Head of caudate nucleus (tissue), 42 donors: Measurements from ENCODE around the gene CMKLR1.
A peak's percentile ranks its signal among the peaks of the same experiment; 100 is the strongest.

Experiments
- DNase-seq, 42 donors: peaks; one replicate each; pipeline versions ENCODE4 v3.0.0 to v3.0.0-alpha.2; 2020 to 2021; ENCODE audit warnings: mixed read lengths in 7 of 42
- intact Hi-C: fragments of 100-400 bp; cut with DNase I; formaldehyde crosslinking; loops from one replicate; pipeline ENCODE4 v1.15.0; 2022

Gene CMKLR1

DNA sequence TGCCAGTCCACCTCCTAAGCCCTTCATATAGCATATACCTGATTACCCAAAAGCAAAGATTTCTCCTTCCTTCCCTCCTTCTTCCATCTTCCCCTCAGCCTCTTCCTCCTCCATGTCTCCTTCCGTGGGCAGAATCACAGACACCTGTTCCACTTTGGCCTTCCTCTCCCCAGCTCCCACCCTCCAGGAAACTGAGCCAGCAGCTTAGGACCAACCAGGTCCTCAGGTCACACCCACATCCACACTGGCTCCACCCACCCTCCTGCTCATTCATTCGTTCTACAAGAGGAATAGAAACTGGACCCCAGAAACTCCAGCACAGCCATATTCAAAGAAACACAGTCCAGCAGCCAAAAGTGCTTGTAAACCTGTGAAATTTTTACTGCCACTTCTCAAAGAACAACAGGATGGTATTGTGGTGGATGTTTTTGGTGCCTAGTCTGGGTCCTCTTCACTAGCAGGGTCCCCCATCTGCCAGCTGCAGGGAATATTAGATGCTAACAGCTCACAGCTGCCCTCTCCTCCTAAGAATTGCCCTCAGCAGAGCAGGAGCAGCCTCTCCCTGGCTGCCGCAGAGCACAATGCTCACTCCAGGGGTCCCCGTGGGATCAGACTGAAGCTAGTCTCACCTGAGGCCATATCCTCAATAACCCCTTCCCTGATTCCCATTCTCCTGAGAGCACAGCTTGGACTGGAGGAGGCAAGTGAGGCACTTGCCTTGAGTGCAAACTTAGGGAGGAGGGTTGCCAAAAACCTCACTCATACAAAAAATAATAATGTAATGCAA lies 18.4 kb downstream of the CMKLR1 start:
- no peak for DNase-seq
- intact Hi-C loops: no loop called here

DNA sequence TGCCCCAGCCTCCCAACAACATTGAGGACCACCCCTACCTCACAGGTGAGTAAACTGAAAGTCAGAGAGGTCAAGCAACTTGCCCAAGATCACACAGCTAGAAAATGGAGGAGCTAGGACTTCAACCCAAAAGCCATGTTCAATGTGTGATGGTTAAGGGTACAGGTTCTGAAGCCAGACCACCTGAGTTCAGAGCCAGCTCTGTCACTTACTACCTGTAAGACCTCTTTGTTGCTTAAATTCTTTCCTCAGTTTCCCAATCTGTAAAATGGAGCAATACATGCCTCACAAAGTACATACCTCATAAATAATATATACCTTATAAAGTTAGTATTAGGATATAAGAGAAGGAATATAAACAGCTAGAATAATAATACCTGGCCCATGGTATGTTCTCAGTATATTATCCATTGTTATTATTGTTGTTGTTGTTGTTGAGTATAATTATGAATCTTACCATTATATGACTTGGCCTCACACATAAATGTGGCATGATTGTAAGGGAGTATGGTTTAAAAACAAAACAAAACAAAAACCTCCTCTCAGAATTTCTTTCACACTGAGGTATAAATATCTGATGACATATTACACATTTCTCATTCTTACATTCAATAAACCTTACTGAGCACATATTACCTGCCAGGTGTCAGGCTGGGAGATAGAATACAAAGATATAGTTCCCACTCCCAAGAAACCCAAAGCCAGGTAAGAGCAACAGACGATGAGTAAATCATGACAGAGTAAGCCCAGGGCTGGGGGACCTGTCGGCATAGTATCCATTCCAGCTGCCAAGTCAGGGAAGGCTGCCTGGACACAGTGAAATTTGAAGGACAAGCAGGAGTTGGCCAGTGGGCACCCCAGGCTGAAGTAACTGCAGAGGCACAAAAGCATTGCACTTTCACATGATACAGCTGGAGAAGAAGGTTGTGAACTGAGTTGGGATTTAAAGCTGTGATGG lies 19.6 kb downstream of the CMKLR1 start:
- no peak for DNase-seq
- intact Hi-C loops: no loop called here

- intact Hi-C loops: no loop called here
These were observed 20.4 kb downstream of the CMKLR1 start for GRCh38 chr12:108318472-108319275.

DNA sequence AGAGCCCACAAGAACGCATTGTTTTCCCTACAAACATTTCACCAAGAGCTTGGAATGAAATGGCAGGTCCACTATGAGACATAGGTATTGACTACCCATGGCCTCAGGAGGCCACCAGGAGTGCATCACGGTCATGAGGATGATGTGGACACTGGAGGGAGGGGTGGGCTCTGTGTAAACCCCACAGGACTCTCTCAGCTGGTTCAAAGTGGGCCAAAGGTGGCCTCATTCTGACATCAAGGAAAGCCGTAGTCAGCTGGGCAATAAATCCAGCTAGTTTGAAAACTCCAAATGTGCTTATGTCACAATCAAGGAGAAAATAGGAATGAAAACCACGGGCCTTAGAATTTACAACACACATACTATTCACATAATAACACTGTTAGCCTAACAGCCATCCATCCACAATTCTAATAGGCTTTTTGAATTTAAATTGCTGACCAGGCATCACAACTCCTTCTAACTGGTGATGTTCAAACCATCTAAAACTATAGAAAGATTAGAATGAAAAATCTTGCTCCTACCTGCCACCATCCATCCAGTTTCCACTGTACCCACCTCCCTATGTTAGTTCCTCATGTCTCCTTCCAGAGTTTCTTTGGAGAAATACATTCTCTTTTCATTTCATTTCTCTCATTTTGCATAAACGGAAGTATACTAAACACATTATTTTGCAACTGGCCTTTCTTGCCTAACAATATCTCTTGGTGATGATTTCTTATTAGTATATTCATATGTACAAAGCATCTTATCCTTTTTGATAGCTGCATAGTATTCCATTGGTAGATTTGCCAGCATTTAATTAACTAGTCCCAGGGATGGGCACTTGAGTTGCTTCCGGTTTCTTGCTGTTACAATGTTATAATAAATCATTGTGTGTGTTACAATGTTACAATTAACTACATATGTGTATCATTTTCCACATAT lies 21.5 kb downstream of the CMKLR1 start:
- intact Hi-C loops: no loop called here
- DNase-seq: no peak

More at GRCh38 chr12:108318472-108319275, 20.4 kb downstream of the CMKLR1 start:
- no peak for DNase-seq

DNA sequence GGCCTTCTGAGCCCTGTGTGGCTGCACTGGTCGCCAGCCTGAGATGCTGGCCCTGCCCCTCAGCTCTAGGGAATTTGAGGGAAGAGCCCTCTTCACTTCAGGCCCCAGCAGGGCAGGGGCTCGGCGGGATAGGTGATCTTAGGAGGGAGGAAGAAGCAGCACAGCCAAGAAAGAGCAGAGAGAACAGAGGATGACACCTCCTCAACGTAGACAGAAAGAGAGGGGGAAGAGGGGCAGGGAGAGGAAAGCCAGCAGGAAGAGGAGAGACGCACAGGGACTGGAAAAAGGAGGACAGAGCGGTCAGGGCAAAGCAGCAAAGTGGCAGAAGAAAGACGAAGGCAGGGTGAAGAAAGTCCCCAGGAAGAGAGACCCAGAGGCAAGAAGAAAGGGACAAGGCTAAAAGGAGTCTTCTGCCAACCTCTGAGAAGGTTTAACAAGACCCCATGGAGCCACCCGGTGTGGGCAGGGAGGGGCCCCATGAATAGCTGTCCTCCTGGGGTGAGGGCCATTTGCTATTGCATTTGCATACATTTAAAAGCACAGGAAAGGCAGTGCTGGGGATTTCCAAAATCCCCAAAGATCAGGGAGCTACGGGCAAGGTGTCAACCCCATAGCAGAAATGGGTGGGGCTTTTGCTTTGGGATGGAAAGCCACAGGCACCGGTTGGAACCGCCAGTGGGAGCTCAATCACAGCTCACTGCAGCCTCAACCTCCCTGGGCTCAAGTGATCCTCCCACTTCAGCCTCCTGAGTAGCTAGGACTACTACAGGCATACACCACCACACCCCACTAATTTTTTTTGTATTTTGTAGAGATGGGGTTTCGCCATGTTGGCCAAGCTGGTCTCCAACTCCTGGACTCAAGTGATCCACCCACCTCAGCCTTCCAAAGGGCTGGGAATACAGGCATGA lies 22.7 kb downstream of the CMKLR1 start:
- intact Hi-C loops: no loop called here
- DNase-seq: no peak

DNA sequence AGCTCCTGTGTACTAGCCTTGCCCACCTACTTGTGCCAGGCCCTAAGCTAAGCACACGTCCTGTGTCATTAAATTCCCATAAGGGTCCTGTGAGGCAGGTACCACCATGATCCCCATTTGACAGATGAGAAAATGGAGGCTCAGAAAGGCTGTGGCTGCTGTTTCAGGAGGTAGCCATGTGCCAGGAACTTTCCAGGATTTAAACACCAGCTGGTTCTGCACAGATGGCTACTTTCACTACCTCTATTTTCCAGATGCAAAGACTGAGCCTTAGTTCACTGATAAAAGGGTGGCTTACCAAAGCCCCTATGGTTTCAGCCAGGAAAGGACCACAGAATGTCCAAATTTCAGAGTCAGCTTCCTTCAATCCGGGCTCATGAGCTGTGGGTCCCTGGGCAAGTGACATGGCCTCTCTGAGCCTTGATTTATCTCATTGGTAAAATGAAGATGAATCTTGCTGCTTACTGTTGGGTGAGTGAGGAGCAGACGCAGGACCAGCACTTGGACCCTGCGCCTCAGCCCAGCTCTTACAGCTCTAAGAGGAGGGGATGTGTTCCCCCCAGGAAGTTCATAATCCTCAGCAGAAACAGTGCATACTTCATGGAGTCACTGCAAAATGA lies 23.5 kb downstream of the CMKLR1 start:
- DNase-seq: no peak
- intact Hi-C loops: no loop called here

GRCh38 chr12:108313606-108314351 lies 25.3 kb downstream of the CMKLR1 start:
- intact Hi-C loops: no loop called here
- peak in 20 of 42 donors; percentile 19 to 53 (median 36) for DNase-seq

DNA sequence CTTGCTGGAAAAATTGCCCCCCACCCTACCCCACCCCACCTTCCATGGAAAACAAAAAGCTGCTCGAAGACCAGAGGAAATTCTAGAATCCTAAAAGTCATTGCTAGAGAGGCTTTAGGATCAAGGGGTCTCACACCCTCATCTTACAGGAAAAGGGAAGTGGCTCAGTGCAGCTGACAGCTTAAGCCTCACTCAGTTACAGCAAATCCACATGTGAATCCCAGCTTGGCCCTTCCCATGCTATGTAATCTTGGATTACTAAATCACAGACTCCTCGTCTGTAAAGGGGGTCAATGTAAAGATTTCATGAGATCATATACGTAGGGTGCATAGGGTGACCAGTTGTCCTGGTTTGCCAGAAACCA lies 25.9 kb downstream of the CMKLR1 start:
- DNase-seq: no peak
- intact Hi-C loops: no loop called here

GRCh38 chr12:108312693-108313189 lies 26.4 kb downstream of the CMKLR1 start:
- peak in 13 of 42 donors; percentile 23 to 54 (median 37) for DNase-seq
- intact Hi-C loops: no loop called here

GRCh38 chr12:108312073-108312659 lies 26.9 kb downstream of the CMKLR1 start:
- DNase-seq: no peak
- intact Hi-C loops: no loop called here

- DNase-seq: no peak
- intact Hi-C loops: no loop called here
These were observed 27.5 kb downstream of the CMKLR1 start for GRCh38 chr12:108311605-108312004.

DNA sequence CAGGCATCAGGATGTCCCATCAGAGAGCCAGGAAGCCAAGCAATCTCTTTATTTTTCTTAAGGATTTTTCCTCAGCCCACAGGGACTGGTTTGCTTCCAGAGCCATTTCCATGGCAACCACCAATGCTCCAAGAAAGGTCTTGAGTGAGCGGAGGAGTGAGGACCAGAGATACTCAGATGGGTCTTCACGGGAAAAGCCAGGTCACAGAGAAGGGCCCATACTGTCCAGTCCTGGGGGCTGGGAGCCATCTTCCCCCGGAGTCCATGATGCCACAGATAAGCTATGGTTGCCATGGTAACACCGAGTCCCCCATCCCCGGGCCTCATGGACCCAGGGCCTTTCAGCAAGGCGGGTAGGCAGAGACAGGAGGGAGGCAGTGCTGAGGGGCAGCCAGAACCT lies 28.6 kb downstream of the CMKLR1 start:
- intact Hi-C loops: no loop called here
- peak in 4 of 42 donors; percentile 19 to 60 (median 42) for DNase-seq

- intact Hi-C loops: no loop called here
- no peak for DNase-seq
These were observed 29.3 kb downstream of the CMKLR1 start for GRCh38 chr12:108309674-108310312.

DNA sequence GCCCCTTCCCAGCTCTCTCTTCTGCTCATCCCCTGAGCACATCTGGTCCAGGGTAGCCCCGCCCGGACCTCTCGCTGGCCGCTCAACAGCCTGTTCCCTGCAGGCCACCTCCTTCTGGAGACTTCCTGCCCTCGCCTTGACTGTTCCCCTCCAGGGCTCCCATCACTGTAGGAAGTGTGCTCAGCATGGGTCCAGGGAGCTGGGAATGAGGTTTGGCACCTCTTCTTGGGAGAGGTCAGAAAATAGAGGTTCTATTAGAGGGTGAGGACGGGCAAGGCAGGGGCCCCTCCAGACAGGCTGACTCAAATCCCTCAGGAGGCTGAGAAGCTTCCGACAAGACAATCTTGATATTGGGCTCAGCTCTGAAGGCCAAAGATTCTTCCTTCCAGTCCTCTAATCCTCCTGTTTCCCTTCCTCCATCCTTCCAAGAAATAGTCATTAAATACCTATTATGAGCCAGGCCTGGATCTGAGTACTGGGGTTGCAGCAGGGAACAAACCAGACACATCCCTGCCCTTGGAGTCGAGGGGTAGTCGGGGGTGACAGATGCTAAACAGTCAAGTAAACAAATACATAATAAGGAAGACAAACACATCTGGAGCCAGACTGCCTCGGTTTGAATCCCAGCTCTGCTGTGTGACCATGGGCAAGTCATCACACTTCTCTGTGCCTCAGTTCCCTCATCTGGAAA lies 30.6 kb downstream of the CMKLR1 start:
- intact Hi-C loops: no loop called here
- no peak for DNase-seq
